Measurements from ENCODE around the gene CPAMD8.

GRCh38 chr19:16878181-16878965, 148.2 kb downstream of the CPAMD8 start:
- no peak for TF ChIP-seq CTCF (IDR thresholded peaks at IDR 0.05)
- TF ChIP-seq POLR2A (IDR thresholded peaks at IDR 0.05) = no peak
